Brain microvascular endothelial cell (primary cell): ENCODE measurements around the gene PPARD.

Source experiments
- DNase-seq: peaks from one replicate; pipeline ENCODE4 v3.0.0-alpha.2; 2020
- H3K27ac ChIP-seq: fragments of 250-450 bp; sonication (Bioruptor Pico); 2 replicates; pipeline ENCODE4 v1.5.1; 2020; ENCODE audit warnings: mild to moderate bottlenecking, moderate library complexity
- H3K27me3 ChIP-seq: fragments of 250-450 bp; sonication (Bioruptor Pico); replicated peaks from 2 replicates; pipeline ENCODE4 v1.5.1; 2020; ENCODE audit warnings: mild to moderate bottlenecking
- H3K36me3 ChIP-seq: fragments of 250-450 bp; sonication (Bioruptor Pico); replicated peaks from 2 replicates; pipeline ENCODE4 v1.5.1; 2020; ENCODE audit warnings: mild to moderate bottlenecking
- H3K4me3 ChIP-seq: 2 replicates; pipeline ENCODE4 v1.5.1; 2011; ENCODE audit warnings: low read depth, mild to moderate bottlenecking, control low read depth, low read length, moderate library complexity
- CTCF ChIP-seq: IDR thresholded peaks from 2 replicates; pipeline ENCODE4 v1.5.1; 2011; ENCODE audit warnings: low read depth, mild to moderate bottlenecking, moderate library complexity, low read length, control low read depth, inconsistent platforms; ENCODE audit errors: missing control alignments
- in situ Hi-C: cut with HindIII; loops from 2 replicates; pipeline ENCODE4 v1.10.0; 2017; ENCODE audit warnings: low sequenced_read_pairs, low pct_ligation_motif_present

Gene PPARD

DNA sequence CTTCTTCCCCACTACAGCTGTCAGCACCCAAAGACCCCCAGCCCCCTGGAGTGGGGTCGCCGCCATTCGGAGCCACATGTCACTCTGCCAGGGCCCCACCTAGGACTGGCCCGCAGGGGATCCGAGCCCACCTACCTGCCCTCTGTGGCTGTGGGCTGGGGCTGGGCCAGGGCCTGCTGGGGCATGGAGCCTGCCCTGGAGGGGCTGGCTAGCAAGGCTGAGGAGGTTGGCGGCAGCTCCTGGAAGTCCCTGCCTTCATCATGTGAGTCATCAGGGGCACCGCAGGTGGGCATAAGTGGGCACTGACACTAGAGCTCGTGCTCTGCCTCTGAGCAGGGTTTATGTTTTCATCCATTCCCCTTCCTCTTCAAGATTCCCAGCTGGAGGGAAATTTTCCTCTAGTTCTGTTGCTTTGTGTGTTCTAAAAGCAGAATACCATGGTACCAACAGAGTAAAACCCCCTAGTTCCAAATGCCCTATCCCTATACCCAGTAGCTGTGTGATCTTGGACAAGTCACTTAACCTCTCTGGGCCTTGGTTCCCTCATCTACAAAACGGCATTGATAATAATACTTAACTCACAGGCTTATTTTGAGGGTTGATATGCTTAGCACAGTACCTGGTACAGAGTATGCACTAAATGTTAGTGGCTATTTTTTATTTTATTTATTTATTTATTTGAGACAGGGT is 101.1 kb downstream of the PPARD start:
- in situ Hi-C loops = no loop called here
- H3K4me3 ChIP-seq = no peak overlapping the region

DNA sequence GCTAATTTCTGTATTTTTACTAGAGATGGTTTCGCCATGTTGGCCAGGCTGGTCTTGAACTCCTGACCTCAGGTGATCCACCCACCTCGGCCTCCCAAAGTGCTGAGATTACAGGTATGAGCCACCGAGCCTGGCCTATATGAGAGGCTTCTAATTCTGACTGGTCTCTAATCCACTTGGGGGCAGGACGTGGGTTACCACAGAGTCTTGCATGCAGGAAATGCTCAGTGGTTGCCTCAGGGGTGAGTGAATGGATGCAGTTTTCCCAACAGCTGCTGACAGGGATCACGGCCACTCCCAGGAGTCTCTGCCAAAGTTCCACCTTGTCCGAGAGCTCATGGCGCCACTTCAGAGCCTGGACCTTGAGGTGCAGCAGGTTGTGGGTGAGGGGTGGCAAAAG is 103.3 kb downstream of the PPARD start:
- H3K36me3 ChIP-seq = no peaks in the 10 kb centered on the region
- DNase-seq = no peak
- H3K4me3 ChIP-seq = no peak overlapping the region
- in situ Hi-C loops = no loop called here
- no peak for TF ChIP-seq CTCF
- no peaks in the 10 kb centered on the region for H3K27me3 ChIP-seq
- no peak overlapping the region for H3K27ac ChIP-seq

More for the DNA sequence above, 101.1 kb downstream of the PPARD start:
- H3K27me3 ChIP-seq = no peaks in the 10 kb centered on the region
- no peak for DNase-seq
- H3K36me3 ChIP-seq = no peaks in the 10 kb centered on the region
- H3K27ac ChIP-seq = no peak overlapping the region
- no peak for TF ChIP-seq CTCF

GRCh38 chr6:35448191-35448590 is 105.8 kb downstream of the PPARD start:
- DNase-seq = no peak
- Histone ChIP-seq H3K27me3 (no peaks in the 10 kb centered on the region), H3K27ac (no peak overlapping the region), H3K4me3 (no peak overlapping the region), H3K36me3 (no peaks in the 10 kb centered on the region)
- no peak for TF ChIP-seq CTCF
- in situ Hi-C loops = no loop called here

GRCh38 chr6:35449287-35449881 is 107.0 kb downstream of the PPARD start:
- no peak overlapping the region for H3K27ac ChIP-seq
- no peak overlapping the region for H3K4me3 ChIP-seq
- peak; percentile 67 for TF ChIP-seq CTCF
- in situ Hi-C loops = no loop called here
- no peaks in the 10 kb centered on the region for H3K27me3 ChIP-seq
- DNase-seq = no peak
- H3K36me3 ChIP-seq = no peaks in the 10 kb centered on the region

DNA sequence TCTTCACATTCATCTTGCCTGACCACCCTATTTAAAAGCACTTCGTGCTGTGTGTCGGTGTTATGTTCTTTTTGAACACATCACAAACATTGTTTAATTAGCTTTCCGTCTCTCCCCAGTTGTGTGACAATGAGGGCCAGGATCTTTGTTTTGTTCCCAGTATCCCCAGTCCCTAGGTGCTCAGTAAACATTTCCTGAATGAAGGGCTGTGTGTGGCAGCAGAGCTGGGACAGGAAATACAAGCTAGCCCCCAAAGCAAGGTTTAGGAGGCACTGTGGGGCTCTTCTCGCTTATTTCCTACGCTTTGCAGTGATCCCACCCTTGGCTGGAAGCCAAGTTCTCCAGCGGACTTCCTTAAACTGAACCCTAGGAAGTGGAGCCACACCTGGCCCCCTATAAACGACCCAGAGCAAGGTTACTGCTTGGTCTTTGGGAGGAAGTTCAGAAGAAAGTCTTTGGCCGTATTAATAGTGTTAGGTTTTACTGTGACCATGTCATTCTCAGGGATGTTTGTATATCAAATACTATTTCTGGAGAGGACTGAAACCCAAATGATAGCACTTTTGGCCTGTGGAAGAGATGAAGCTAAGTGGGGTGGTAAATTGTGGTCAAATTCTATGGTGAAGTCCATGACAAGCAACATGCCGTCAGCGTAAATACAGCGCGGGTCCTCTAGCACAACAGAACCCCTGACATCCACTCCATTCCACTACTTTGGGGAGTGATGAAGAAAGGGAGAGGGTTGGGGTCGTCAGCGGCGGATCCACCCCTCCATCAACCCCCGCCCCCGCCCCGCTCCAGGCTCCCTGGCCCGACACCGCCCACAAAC is 109.2 kb downstream of the PPARD start:
- Histone ChIP-seq H3K27me3 (no peaks in the 10 kb centered on the region), H3K4me3 (peak overlapping the region; percentile 45), H3K36me3 (no peaks in the 10 kb centered on the region), H3K27ac (no peak overlapping the region)
- TF ChIP-seq CTCF = no peak
- in situ Hi-C loops = no loop called here
- DNase-seq = no peak
